ENCODE data around the gene KLHL29.

KLHL29 gene

DNA sequence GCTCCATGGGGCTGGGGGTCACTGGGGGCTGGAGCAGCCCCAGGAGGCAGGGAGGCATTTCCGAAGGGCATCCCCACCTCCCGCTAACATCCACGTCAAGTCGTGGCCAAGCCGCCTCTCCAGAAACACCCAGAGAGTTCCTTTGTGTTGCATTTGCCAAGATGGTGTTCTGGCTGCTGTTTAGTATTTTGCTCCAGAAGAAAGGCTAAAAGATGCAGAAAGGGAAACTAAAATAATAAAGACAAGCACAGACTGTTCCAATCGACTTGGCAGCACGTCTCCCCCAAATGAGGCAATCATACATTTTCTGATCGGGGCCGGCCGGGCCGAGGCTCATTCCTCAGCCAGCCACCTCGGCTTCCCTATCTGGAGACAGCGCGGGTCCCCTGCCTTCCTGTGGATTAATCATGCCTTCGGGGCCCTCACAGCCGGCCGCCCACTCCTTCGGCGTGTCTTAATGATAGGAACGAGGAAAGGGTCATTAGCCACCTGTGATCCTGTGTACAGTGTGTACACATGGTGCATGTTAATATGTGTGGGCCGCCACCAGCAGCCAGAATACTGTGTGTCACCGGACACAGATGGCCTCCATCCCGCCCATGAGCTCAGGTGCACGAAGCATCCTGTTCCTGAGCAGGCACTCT, 169.2 kb downstream of the KLHL29 start:
- no peak overlapping the region for H3K4me3 ChIP-seq
- H3K27ac ChIP-seq = peak overlapping the region in 5 of 21 experiments; percentile 3 to 50 (median 19)

DNA sequence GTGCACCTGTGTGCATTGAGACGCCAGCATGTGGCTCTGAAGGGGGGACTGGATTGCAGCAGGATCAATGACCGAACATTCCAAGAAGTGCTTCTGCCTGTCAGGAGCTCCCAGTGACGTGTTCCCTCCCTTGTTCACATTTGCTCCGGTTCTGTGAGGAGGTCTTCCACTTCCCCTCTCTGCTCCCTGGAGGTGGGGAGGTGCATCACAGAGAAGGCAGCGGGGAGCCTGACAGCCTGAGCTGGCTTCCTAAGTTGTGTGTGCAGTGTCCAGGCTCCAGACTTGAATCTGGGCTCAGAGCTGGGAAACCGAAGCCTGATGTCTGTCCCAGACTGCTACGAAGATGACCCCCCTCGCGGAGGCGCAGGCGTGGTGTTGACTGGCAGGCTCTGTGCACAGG, 171.0 kb downstream of the KLHL29 start:
- H3K27ac ChIP-seq = no peak overlapping the region
- H3K4me3 ChIP-seq = no peak overlapping the region

DNA sequence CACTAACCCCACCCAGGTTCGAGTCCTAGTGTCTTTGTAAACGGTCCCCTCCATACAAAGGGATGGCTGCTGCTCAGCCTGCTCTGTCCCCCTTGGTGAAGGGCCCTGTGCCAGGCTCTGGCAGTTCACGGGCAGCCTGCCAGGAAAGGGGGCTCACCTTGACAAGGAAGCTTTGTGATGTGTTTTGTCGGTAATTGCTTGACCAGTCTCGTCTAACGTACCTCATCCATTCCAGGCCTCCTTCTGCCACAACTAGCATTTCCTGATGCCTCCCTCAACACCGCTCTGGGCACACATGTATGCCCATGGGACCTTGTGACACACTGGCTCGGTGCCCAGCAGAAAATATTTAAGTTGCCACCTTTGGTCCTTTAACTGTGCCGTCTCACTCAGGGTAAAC, 171.9 kb downstream of the KLHL29 start:
- Histone ChIP-seq H3K27ac (no peak overlapping the region), H3K4me3 (no peak overlapping the region)

DNA sequence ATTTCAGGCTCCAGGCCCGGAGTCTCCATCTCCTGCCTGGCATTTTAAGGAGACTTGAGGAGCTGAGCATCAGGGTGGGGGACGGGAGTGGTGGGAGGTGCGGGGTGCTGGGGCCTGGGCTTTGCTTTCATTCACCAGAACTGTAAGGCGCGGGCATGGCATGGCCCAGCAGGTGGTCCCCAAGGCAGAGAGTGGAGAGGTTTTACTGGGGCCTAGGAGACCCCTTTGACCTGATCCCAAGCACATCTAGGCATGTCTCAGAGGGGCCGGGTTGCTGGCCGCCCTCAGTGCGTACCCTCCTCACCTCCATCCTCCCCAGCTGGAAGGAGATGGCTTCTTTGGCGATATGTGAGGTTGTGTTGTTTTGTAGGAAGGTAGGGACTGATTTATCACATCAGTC, 172.5 kb downstream of the KLHL29 start:
- Histone ChIP-seq H3K27ac (no peak overlapping the region), H3K4me3 (no peak overlapping the region)

DNA sequence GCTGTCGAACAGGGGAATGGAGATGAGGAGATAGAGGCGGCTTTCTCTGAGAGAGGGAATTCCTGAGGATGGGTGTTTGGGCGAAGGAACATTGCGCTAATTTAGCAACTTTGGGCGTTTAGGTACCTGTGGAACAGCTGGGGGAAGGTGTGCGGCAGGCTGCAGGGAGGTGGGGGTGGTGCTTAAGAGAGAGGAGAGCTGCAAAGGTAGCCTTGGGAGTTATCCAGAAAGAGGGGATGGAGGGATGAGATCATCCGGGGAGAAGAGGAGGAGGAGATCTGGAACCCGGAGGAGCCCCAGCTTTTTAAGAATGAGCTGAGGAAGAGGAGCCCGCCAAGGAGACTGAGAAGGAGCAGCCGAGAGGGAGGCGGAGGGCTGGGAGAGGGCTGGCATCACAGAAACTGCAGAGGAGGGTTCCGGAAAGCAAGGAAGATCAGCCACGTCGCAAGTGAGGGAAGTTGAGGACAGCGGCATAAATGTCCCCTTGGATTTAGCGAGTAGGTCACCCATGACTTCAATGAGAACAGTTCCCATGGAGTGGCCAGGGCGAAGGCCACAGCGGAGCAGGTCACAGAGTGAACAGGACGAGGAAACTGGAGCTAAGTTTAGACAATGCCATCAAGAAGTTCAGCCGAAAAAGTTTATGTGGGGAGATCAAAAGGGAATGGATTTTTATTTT, 174.7 kb downstream of the KLHL29 start:
- Histone ChIP-seq H3K4me3 (no peak overlapping the region), H3K27ac (no peak overlapping the region)

DNA sequence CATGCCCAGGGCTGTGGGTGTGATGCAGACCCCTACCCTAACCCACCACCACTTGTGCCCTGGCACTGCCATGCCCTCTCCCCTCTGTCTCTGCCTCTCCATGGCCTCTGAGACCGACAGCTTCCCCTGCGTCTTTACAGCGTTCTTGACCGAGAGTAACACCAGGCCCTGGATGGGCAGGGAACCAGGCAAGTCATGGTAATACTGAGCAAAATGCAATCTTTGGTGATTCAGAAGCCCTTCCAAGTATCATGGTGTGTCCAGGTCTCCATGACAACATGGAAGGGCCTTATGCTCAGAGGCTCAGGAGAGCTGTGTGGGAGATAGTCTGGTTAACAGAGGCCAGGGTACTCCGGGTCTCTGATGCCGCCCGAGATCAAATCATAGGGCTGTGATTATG, 176.1 kb downstream of the KLHL29 start:
- Histone ChIP-seq H3K4me3 (no peak overlapping the region), H3K27ac (no peak overlapping the region)

DNA sequence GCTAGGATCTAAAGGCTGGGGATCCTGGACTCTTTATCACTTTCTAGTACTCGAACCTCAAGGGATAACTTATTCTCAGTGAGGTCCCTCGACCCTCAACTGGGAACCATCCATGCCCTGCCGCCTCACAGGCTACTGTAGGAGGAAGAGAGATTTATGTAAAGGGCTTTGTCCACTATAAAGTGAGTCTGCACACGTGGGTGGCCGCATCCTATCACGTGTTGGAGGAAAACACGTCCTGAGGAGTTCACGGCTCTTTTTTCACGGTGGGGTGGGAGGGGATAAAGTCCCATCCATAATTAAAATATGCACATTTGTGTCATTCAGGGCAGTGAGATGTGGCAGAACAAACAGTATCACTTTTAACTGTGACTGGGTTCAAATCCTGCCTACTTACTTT, 176.6 kb downstream of the KLHL29 start:
- Histone ChIP-seq H3K4me3 (no peak overlapping the region), H3K27ac (no peak overlapping the region)

DNA sequence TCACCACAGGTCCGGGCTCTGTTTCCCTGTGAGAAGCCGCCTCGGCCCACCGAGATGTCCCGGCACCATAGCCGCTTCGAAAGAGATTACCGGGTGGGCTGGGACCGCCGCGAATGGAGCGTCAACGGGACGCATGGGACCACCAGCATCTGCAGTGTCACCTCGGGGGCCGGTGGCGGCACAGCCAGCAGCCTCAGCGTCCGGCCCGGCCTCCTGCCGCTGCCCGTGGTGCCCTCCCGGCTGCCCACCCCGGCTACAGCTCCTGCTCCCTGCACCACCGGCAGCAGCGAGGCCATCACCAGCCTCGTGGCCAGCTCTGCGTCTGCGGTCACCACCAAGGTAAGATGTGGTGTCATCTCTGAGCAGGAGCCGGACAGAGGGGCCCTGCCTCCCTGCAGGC, 177.2 kb downstream of the KLHL29 start:
- no peak overlapping the region for H3K27ac ChIP-seq
- no peak overlapping the region for H3K4me3 ChIP-seq

DNA sequence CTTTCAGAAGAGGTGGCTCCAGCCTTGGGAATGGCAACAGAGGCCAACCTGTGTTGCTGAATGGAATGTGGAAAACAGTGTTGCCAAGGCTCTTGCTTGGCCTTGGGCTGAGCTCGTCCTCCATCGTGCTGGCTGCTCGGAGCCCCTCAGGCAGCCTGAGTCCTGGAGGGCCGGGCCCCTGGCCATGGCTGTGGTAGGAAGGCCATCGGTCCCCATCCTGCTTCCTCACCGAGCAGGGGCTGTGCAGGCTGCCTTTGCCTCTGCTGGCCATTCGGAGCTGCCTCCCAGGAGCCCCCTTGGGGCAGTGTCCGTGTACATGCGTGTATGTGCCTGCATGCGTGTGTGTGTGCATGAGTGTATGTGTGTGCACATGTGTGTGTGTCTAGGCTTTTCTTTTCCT, 178.2 kb downstream of the KLHL29 start:
- H3K27ac ChIP-seq = peak overlapping the region in 5 of 21 experiments; percentile 16 to 52 (median 29)
- H3K4me3 ChIP-seq = no peak overlapping the region

DNA sequence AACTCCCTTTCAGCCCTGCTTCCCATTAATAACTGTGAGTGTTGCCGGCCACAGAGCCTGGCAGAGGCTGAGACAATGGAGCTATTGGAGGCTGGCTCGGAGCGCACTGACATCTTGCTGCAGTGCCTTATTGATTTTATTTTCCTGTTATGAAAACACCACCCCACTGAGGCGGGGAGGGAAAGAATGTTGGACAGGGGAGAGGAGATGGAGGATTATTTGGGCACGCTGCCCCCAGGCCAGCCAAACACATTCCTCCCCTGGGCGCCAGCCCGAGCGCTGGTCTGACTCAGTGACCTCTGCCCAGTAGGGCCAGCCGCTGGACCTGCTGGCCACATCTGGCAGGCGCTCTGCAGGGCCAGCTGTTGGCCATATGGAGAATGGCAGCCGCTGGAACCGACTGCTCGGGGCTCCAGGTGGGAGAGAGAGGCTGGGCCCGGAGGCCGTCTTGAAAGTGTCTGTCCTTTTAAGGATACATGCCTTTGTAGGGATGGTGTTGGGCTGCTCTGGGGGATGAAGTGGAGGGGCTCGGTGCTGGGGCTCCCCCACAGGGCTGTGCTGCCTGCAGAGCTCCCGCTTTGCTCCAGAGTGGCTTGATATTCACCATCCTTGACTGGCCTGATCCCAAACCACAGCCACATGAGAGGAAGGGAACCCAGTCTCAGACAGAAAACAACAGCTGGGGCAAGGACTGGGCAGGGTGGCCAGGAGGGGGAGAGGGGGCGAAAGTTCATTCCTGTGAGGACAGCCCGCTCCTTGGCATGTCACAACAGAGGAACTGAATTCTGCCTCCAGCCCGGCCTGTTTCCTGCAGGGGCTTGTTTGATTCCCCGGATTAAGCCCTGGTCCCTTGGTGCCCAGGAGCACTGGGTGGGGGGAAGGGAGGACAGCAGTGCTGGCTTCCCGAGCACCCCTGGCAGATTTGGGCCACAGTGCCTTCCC, 179.0 kb downstream of the KLHL29 start:
- Histone ChIP-seq H3K27ac (peak overlapping the region in 7 of 21 experiments; percentile 16 to 52 (median 25)), H3K4me3 (no peak overlapping the region)

DNA sequence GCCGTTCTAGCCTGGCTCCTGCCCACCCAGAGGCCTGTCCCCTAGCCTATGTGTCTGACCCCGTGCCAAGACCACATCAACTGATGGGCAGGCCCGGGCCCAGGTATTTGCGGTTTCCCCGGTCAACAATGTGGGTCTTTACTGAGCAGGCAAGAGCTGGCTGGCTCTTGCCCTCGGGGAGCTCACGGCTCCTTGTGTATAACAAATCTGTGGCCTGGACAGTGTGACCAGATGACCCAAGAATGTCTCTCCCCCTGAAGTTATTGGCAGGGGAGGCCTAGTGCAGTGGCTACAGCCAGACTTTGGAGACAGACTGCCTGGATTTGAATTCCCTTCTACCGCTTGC, 179.6 kb downstream of the KLHL29 start:
- Histone ChIP-seq H3K4me3 (no peak overlapping the region), H3K27ac (peak overlapping the region in 4 of 21 experiments; percentile 25 to 52 (median 37))

DNA sequence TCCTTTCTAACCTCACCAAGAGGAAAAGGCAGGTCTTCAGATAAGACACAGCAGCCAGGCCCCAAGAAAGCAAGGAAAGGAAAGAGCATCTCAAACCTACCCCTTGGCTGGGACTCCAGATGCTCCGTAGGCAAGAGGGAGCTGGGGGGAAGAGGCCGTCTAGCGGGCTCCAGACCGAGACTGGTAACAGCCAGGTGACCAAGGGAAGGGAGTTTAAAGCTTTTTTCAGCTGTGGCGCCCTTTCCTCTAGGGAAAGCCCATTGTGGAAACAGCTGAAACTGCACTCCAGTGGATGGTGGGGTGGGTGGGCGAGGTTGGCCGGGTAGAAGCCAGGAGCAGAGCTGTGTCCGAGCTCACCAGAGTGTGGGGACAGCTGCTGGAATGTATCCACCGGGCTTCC, 180.4 kb downstream of the KLHL29 start:
- Histone ChIP-seq H3K27ac (peak overlapping the region in 1 of 21 experiments; percentile 19), H3K4me3 (no peak overlapping the region)

DNA sequence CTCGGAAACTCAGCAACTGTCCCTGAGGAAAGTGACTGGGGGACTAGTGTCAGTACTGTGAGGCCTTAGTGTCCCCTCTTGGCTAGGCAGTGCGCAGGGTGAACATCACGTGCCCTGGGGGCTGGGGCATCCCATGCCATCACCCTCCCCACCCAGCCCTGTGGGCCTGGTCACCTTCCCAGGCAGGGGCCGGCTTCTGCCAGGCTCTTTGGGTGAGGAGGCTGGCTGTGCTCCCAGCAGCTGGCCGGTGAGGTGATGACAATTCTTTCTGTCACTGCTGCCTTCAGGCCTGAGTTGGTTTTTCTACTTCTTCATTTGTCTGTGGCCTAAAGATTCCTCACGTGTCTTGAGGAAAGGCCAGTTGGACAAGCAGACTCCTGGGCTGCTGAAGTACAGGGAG, 180.8 kb downstream of the KLHL29 start:
- Histone ChIP-seq H3K4me3 (no peak overlapping the region), H3K27ac (peak overlapping the region in 1 of 21 experiments; percentile 19)

DNA sequence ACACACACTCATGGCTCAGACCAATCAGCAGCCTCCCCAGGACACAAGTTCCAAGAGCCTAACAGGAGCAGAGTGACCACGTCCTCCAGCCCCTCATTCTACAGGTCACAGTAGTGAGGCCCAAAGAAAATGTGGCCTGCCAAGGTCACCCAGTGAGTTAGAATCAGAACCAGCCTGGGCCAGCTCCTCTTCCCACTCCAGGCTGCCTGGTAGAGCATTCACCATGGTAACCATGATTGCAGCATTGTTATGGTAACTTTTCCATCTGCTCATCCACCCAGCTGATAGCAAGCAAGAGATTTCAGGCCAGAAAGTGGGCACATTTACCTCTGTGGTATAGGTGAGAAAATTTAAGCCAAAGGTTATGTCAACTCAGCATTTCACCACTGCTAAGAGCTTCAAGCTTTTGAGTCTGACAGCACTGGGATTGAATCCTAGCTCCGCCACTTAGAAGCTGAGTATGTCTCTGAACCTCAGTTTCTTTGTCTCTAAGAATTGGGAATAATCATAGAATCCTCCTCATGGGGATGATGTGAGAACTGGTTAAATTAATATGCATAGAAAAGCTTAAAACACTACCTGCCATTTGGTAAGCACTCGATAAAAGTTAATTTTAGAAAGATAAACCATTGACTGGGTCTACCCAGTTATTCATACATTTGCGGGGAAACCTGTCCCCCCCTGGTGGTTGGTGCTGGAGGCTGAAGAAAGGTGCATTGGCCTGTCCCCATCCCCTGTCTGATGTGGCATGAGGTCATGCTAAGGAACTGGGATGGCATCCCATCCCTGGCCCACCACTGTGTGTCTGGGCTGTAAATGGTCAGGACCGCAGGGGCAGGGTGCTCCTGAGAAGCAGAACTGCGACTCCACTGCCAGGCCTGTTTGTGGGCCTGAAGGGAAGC, 181.5 kb downstream of the KLHL29 start:
- no peak overlapping the region for H3K4me3 ChIP-seq
- H3K27ac ChIP-seq = no peak overlapping the region

DNA sequence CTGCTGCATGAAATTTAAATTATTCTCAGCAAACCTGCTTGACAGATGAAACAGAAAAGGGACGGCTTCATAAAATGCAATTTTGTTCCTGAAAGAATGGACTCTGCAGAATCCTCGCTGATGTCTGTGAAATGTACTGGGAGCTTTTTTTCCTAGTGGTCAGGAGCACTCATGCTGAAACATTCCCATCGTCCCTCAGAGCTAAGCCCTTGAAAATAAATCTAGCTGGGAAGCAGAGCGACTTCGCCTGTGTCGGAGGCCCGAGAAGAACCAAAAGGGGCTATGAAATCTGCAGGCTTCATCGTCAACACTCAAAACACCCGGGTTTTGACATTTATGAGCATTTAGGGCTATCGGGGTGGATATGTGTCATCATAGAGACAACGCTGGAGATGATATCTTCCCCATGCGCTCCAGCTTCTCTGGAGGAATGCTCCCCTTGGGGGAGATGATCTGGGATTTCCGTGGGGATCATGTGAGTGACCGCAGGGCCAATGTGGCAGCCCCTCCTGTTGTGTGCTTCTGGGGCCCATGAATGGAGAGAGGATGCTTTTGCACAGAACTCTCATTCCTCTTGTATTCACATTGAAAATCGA, 182.3 kb downstream of the KLHL29 start:
- Histone ChIP-seq H3K4me3 (no peak overlapping the region), H3K27ac (no peak overlapping the region)

DNA sequence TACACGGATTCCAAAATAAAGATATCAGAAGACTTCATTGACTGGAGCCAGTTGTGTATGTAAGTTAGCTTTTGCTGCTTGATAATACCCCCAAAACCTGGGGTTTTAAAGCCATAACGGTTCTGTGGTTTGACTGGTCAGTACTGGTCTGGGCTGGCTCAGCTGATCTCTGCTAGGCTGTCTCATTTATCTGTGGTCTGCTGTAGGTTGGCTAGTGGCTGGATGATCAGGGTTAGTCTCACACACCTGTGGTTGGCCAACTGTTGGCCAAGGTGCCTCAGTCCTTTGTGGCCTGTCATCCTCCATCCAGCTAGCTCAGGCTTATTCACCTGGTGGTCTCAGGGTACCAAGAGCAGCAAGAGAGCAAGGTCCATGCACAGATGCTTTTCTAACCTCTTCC, 183.2 kb downstream of the KLHL29 start:
- H3K4me3 ChIP-seq = no peak overlapping the region
- H3K27ac ChIP-seq = no peak overlapping the region

DNA sequence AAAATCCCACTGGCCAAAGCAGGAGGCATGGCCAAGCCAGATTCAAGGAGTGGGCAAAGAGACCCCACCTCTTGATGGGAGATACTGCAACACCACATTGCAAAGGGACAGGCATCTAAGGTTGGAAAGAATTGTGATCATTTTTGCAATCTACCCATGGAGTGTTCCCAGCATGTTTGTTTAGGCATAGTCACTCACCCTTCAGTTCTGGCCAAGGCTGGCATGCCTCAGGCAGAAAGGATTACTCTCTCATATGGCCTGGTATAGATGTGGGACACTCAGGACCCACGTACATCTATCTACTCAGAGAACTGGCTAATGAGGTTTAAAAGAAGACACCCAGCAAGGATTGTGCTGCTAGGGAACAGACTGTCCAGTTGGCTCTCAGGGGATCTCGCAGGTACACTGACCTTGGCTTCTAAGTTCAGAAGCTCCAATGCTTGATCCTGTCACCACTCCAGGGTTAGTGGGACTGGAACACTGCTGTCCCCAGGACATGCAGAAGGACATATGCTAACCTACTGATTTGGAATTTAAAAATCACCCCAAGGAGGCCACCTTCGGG, 183.7 kb downstream of the KLHL29 start:
- no peak overlapping the region for H3K27ac ChIP-seq
- no peak overlapping the region for H3K4me3 ChIP-seq

DNA sequence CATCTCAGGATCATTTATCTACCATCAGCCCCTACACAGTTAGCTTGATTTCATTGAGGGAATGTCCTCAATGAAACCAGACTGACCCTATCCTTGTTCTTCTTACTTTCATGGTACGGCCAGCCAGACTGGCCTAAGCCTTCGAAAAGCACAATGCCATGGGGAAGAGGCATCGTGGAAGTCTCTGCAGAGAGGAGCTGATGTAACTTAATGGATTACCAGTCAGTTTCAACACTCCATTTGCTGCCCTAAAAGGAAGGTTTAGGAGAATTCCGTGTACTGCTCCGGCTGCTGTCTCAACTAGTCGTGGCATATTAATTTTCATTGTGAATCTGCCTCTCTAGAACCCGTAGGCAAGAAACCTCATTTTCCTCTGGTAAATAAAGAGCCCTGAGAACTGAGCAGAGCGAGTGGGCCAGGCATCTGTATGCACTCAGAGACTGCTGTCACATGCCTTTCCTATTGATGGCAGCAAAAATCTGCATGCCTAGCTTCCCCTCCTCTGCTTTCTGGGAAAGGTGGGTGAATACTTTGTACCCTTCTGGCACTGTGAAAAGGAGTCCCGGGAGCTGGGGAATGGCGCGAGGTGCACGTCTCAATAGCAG, 184.9 kb downstream of the KLHL29 start:
- no peak overlapping the region for H3K27ac ChIP-seq

DNA sequence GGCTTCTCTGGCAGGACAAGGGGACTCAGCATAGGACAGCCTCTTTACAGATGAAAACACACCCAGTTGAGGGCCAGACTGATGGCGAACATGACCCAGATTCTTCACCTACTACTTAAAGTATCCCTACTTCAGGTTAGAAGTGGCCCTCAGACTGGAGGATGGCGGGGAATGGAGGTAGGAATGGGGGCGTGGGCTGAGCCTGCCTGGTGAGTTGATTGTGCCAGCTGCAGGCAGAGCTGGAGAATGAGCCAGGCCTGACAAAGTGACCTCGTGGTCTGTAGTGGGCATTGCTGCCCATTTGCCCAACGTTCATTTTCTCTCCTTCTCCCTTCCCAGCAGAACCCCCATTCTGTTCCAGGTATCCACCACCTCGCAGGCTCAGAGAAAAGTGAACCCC, 186.1 kb downstream of the KLHL29 start:
- Histone ChIP-seq H3K27ac (no peak overlapping the region), H3K4me3 (no peak overlapping the region)

More for the DNA sequence above, 184.9 kb downstream of the KLHL29 start:
- no peak overlapping the region for H3K4me3 ChIP-seq
